HepG2 (cell line): ENCODE data around the gene INPP1. TPM values are rescaled to one million over a fixed set of nuclear protein-coding genes. Genes with fewer than 3 reads are reported as not detected.

Experiments
- CENPBD1 ChIP-seq: sonication (generic); formaldehyde crosslinking; IDR thresholded peaks from 2 replicates; pipeline ENCODE4 v1.8.0; 2022; ENCODE audit warnings: missing genetic modification reagents, low read depth, mild to moderate bottlenecking, borderline replicate concordance
- HDAC1 ChIP-seq: sonication (generic); formaldehyde crosslinking; IDR thresholded peaks from 2 replicates; pipeline ENCODE4 v1.5.1; 2020; ENCODE audit warnings: mild to moderate bottlenecking, missing genetic modification reagents
- MIER3 ChIP-seq: IDR thresholded peaks from 2 replicates; pipeline ENCODE4 v1.6.1; 2016; ENCODE audit warnings: missing compliant biosample characterization, borderline replicate concordance
- POLR2G ChIP-seq: fragments of 200-400 bp; formaldehyde crosslinking; IDR thresholded peaks from 2 replicates; pipeline ENCODE4 v1.6.1; 2018; ENCODE audit warnings: mild to moderate bottlenecking, low read depth, low read length, moderate library complexity
- PRDM4 ChIP-seq: sonication (generic); formaldehyde crosslinking; IDR thresholded peaks from 2 replicates; pipeline ENCODE4 v1.9.0; 2021; ENCODE audit warnings: missing genetic modification reagents, borderline replicate concordance
- PREB ChIP-seq: sonication (generic); formaldehyde crosslinking; IDR thresholded peaks from 2 replicates; pipeline ENCODE4 v1.4.0; 2020; ENCODE audit warnings: missing genetic modification reagents
- PRPF4 ChIP-seq: fragments of 200-400 bp; formaldehyde crosslinking; IDR thresholded peaks from 2 replicates; pipeline ENCODE4 v1.6.1; 2016; ENCODE audit warnings: low read length, low read depth; ENCODE audit not compliant: poor library complexity, severe bottlenecking
- RAD21 ChIP-seq: fragments of 450-650 bp; formaldehyde crosslinking; IDR thresholded peaks from 2 replicates; pipeline ENCODE4 v1.5.0; 2020; ENCODE audit warnings: mild to moderate bottlenecking
- SNAI1 ChIP-seq: sonication (generic); formaldehyde crosslinking; IDR thresholded peaks from 2 replicates; pipeline ENCODE4 v1.5.0; 2020; ENCODE audit warnings: mild to moderate bottlenecking, missing genetic modification reagents, borderline replicate concordance
- SRSF9 ChIP-seq: fragments of 200-400 bp; formaldehyde crosslinking; IDR thresholded peaks from 2 replicates; pipeline ENCODE4 v1.6.1; 2018; ENCODE audit warnings: borderline replicate concordance, mild to moderate bottlenecking, low read depth, low read length; ENCODE audit not compliant: insufficient read depth, poor library complexity, severe bottlenecking
- ZBTB14 ChIP-seq: sonication (generic); formaldehyde crosslinking; IDR thresholded peaks from 2 replicates; pipeline ENCODE4 v1.4.0; 2020; ENCODE audit warnings: missing genetic modification reagents
- ZFP36L1 ChIP-seq: sonication (generic); formaldehyde crosslinking; IDR thresholded peaks from 2 replicates; pipeline ENCODE4 v1.8.0; 2022; ENCODE audit warnings: mild to moderate bottlenecking, missing genetic modification reagents, moderate library complexity
- ZNF142 ChIP-seq: sonication (generic); formaldehyde crosslinking; IDR thresholded peaks from 2 replicates; pipeline ENCODE4 v1.4.0; 2020; ENCODE audit warnings: missing genetic modification reagents
- ZNF3 ChIP-seq: IDR thresholded peaks from 2 replicates; pipeline ENCODE4 v1.7.0; 2017; ENCODE audit warnings: inconsistent platforms
- ZNF510 ChIP-seq: sonication (generic); formaldehyde crosslinking; IDR thresholded peaks from 2 replicates; pipeline ENCODE4 v1.4.0; 2020; ENCODE audit warnings: low read depth, mild to moderate bottlenecking, missing genetic modification reagents
- ZNF746 ChIP-seq: sonication (generic); formaldehyde crosslinking; IDR thresholded peaks from 2 replicates; pipeline ENCODE4 v1.8.0; 2022; ENCODE audit warnings: mild to moderate bottlenecking, missing genetic modification reagents
- ZNF772 ChIP-seq: sonication (generic); formaldehyde crosslinking; IDR thresholded peaks from 2 replicates; pipeline ENCODE4 v1.5.0; 2020; ENCODE audit warnings: mild to moderate bottlenecking, missing genetic modification reagents
- polyA plus RNA-seq, 8 experiments: library from polyadenylated mRNA; depleted of rRNA in 3 of 8; stranded (reverse) in 7 of 8; unstranded in 1 of 8; fragments of >200 nt; fragmentation: Illumina TruSeq in 4 of 8; extraction: Trizol in 4 of 8; gene quantifications; 2 replicates each; pipeline versions ENCODE4 v1.2.1 to v1.2.3, GENCODE V29; 2011 to 2016; ENCODE audit warnings: low read depth in 4 of 8, missing spikeins in 1 of 8, mixed read lengths in 1 of 8; ENCODE audit not compliant: insufficient read depth in 1 of 8
- total RNA-seq, 5 experiments: library from RNA; depleted of rRNA; stranded (reverse); fragments of >200 nt; fragmentation: Illumina TruSeq; extraction: Trizol; gene quantifications; 2 replicates each; pipeline ENCODE4 v1.2.3, GENCODE V29; 2016; ENCODE audit warnings: low read depth in 1 of 5

The INPP1 gene
- total and polyA plus RNA-seq, 2 of the 13 experiments (the other 11 are each of a cell fraction or from before 2014, with no cell fraction given): 10.0 to 13.3 TPM

GRCh38 chr2:190352668-190353536 lies 9.5 kb downstream of the INPP1 start (continued):
- TF ChIP-seq ZNF510 (CRISPR knock-in tag) (no peak; the same call in 1 of the 2 replicates), ZNF142 (CRISPR knock-in tag) (no peak), POLR2G (peak; percentile 66), PREB (CRISPR knock-in tag) (no peak), CENPBD1 (CRISPR knock-in tag) (no peak), HDAC1 (CRISPR knock-in tag) (peak; percentile 98), ZFP36L1 (CRISPR knock-in tag) (peak; percentile 99), RAD21 (CRISPR knock-in tag) (peak; percentile 49), ZNF746 (CRISPR knock-in tag) (peak; percentile 94), SRSF9 (no peak), ZBTB14 (CRISPR knock-in tag) (no peak), ZNF3 (CRISPR knock-in tag) (no peak), SNAI1 (CRISPR knock-in tag) (peak; percentile 51; the same call in 1 of the 2 replicates), PRDM4 (CRISPR knock-in tag) (no peak), ZNF772 (CRISPR knock-in tag) (peak; percentile 98), PRPF4 (peak; percentile 35), MIER3 (CRISPR knock-in tag) (peak; percentile 99)
